GM19099 (cell line): ENCODE results near the gene FAM174B.

Experiments used
- POLR2A ChIP-seq: IDR thresholded peaks from 3 replicates; pipeline ENCODE4 v1.6.1; 2011; ENCODE audit warnings: low read depth; ENCODE audit not compliant: insufficient read length; ENCODE audit errors: extremely low read depth

The FAM174B gene

GRCh38 chr15:92634671-92635201, 20.8 kb downstream of the FAM174B start:
- no peak for TF ChIP-seq POLR2A

- no peak for TF ChIP-seq POLR2A
Observed at GRCh38 chr15:92634060-92634459, 21.5 kb downstream of the FAM174B start.

- TF ChIP-seq POLR2A = no peak
Observed at GRCh38 chr15:92633418-92633817, 22.2 kb downstream of the FAM174B start.

- no peak for TF ChIP-seq POLR2A
Observed at GRCh38 chr15:92633001-92633400, 22.6 kb downstream of the FAM174B start.

- no peak for TF ChIP-seq POLR2A
Observed at GRCh38 chr15:92631721-92632120, 23.9 kb downstream of the FAM174B start.

- no peak for TF ChIP-seq POLR2A
Observed at GRCh38 chr15:92629975-92630626, 25.5 kb downstream of the FAM174B start.

- no peak for TF ChIP-seq POLR2A
Observed at GRCh38 chr15:92629276-92629974, 26.1 kb downstream of the FAM174B start.

GRCh38 chr15:92627014-92627413, 28.6 kb downstream of the FAM174B start:
- TF ChIP-seq POLR2A = no peak

GRCh38 chr15:92625251-92625980, 30.2 kb downstream of the FAM174B start:
- TF ChIP-seq POLR2A = no peak

- TF ChIP-seq POLR2A = no peak
Observed at GRCh38 chr15:92624401-92624991, 31.1 kb downstream of the FAM174B start.

GRCh38 chr15:92623435-92623834, 32.1 kb downstream of the FAM174B start:
- TF ChIP-seq POLR2A = no peak

- no peak for TF ChIP-seq POLR2A
Observed at GRCh38 chr15:92621972-92622533, 33.5 kb downstream of the FAM174B start.

- TF ChIP-seq POLR2A = no peak
Observed at GRCh38 chr15:92620991-92621390, 34.6 kb downstream of the FAM174B start.

- TF ChIP-seq POLR2A = no peak
Observed at GRCh38 chr15:92619145-92620101, 36.2 kb downstream of the FAM174B start.
